Mesendoderm (in vitro differentiated cells): ENCODE data around the gene ANO2.
A peak's percentile ranks its signal among the peaks of the same experiment; 100 is the strongest.

Source experiments
- DNase-seq: peaks from one replicate; pipeline ENCODE4 v3.0.0; 2013
- H2AK5ac ChIP-seq: 2 replicates; pipeline ENCODE4 v1.6.1; 2013; ENCODE audit warnings: low read length, inconsistent platforms
- H2BK120ac ChIP-seq: 2 replicates; pipeline ENCODE4 v1.6.1; 2013; ENCODE audit warnings: low read depth, mild to moderate bottlenecking, low read length, moderate library complexity, mixed read lengths
- H2BK15ac ChIP-seq: replicated peaks from 2 replicates; pipeline ENCODE4 v1.6.1; 2013; ENCODE audit warnings: low read depth, mild to moderate bottlenecking, moderate library complexity
- H2BK5ac ChIP-seq: 2 replicates; pipeline ENCODE4 v1.6.1; 2013; ENCODE audit warnings: low read length, inconsistent platforms
- H3K18ac ChIP-seq: 2 replicates; pipeline ENCODE4 v1.6.1; 2013; ENCODE audit warnings: mild to moderate bottlenecking, low read length, mixed read lengths
- H3K23ac ChIP-seq: one replicate; pipeline ENCODE4 v1.6.1; 2013; ENCODE audit warnings: low read length
- H3K27ac ChIP-seq: 2 replicates; pipeline ENCODE4 v1.5.1; 2013; ENCODE audit warnings: low read depth, mild to moderate bottlenecking, inconsistent platforms, low read length, moderate library complexity
- H3K27me3 ChIP-seq: 2 replicates; pipeline ENCODE4 v1.6.1; 2013; ENCODE audit warnings: low read length, control low read depth, mild to moderate bottlenecking, inconsistent platforms; ENCODE audit not compliant: insufficient read depth, poor library complexity
- H3K36me3 ChIP-seq: 2 replicates; pipeline ENCODE4 v1.6.1; 2013; ENCODE audit warnings: low read length, inconsistent platforms; ENCODE audit not compliant: control insufficient read depth, insufficient read depth
- H3K4ac ChIP-seq: one replicate; pipeline ENCODE4 v1.6.1; 2013; ENCODE audit warnings: low read depth, mild to moderate bottlenecking, low read length, moderate library complexity
- H3K4me1 ChIP-seq: 2 replicates; pipeline ENCODE4 v1.6.1; 2013; ENCODE audit warnings: low read depth, low read length, inconsistent platforms; ENCODE audit not compliant: control insufficient read depth
- H3K4me2 ChIP-seq: 2 replicates; pipeline ENCODE4 v1.6.1; 2013; ENCODE audit warnings: low read length
- H3K4me3 ChIP-seq: 2 replicates; pipeline ENCODE4 v1.5.1; 2013; ENCODE audit warnings: mild to moderate bottlenecking, low read length
- H3K56ac ChIP-seq: one replicate; pipeline ENCODE4 v1.6.1; 2013; ENCODE audit warnings: low read length
- H3K79me1 ChIP-seq: 2 replicates; pipeline ENCODE4 v1.6.1; 2013; ENCODE audit warnings: low read length, inconsistent platforms
- H3K79me2 ChIP-seq: 2 replicates; pipeline ENCODE4 v1.6.1; 2013; ENCODE audit warnings: mild to moderate bottlenecking, low read length; ENCODE audit not compliant: control insufficient read depth, insufficient read depth
- H3K9ac ChIP-seq: 2 replicates; pipeline ENCODE4 v1.6.1; 2013; ENCODE audit warnings: low read length, inconsistent platforms
- H4K5ac ChIP-seq: one replicate; pipeline ENCODE4 v1.6.1; 2013; ENCODE audit warnings: low read length
- H4K8ac ChIP-seq: one replicate; pipeline ENCODE4 v1.6.1; 2013; ENCODE audit warnings: low read depth, mild to moderate bottlenecking, control low read depth, low read length, moderate library complexity
- WGBS: extraction: QIAGEN DNeasy Blood & Tissue Kit; methylation state at CpG from one replicate; pipeline ENCODE4 v1.1.7; 2013; ENCODE audit warnings: low lambda C conversion rate, missing lambda C conversion rate; ENCODE audit not compliant: insufficient coverage; ENCODE audit errors: extremely low coverage; 5-methylcytosine and 5-hydroxymethylcytosine counted together

The ANO2 gene

GRCh38 chr12:5616854-5617253 lies 328.2 kb downstream of the ANO2 start:
- no peaks in the 10 kb centered on the region for H3K36me3 ChIP-seq
- WGBS = no CpG with 5 or more reads among the region's 4 CpGs
- H3K4me3 ChIP-seq = no peak overlapping the region

GRCh38 chr12:5615760-5616159 lies 329.3 kb downstream of the ANO2 start:
- H3K9ac ChIP-seq = no peak overlapping the region
- no peak overlapping the region for H3K4me2 ChIP-seq
- no peak overlapping the region for H2AK5ac ChIP-seq
- H3K27ac ChIP-seq = no peak overlapping the region
- H3K18ac ChIP-seq = no peak overlapping the region
- no peak overlapping the region for H3K23ac ChIP-seq
- no peaks in the 10 kb centered on the region for H3K79me2 ChIP-seq
- no peak overlapping the region for H4K5ac ChIP-seq
- H2BK5ac ChIP-seq = no peak overlapping the region
- H3K4me3 ChIP-seq = no peak overlapping the region
- no CpG with 5 or more reads among the region's 1 CpG for WGBS
- H3K79me1 ChIP-seq = no peaks in the 10 kb centered on the region
- H3K56ac ChIP-seq = no peak overlapping the region
- H3K27me3 ChIP-seq = no peaks in the 10 kb centered on the region
- H4K8ac ChIP-seq = no peak overlapping the region
- H3K4ac ChIP-seq = no peak overlapping the region
- no peak overlapping the region for H2BK120ac ChIP-seq
- DNase-seq = no peak
- no peak overlapping the region for H2BK15ac ChIP-seq
- H3K36me3 ChIP-seq = no peaks in the 10 kb centered on the region
- H3K4me1 ChIP-seq = peaks cover 6% of the 10 kb centered on the region

More at GRCh38 chr12:5616854-5617253, 328.2 kb downstream of the ANO2 start:
- H3K18ac ChIP-seq = no peak overlapping the region
- peak overlapping the region; percentile 65 for H2AK5ac ChIP-seq
- H2BK5ac ChIP-seq = no peak overlapping the region
- no peak overlapping the region for H4K8ac ChIP-seq
- DNase-seq = no peak
- H3K4ac ChIP-seq = no peak overlapping the region
- H3K79me2 ChIP-seq = no peaks in the 10 kb centered on the region
- no peak overlapping the region for H3K23ac ChIP-seq
- H3K4me1 ChIP-seq = peaks cover 6% of the 10 kb centered on the region
- no peak overlapping the region for H2BK120ac ChIP-seq
- H3K27me3 ChIP-seq = no peaks in the 10 kb centered on the region
- no peak overlapping the region for H3K4me2 ChIP-seq
- no peaks in the 10 kb centered on the region for H3K79me1 ChIP-seq
- H4K5ac ChIP-seq = no peak overlapping the region
- no peak overlapping the region for H2BK15ac ChIP-seq
- no peak overlapping the region for H3K27ac ChIP-seq
- H3K9ac ChIP-seq = no peak overlapping the region
- H3K56ac ChIP-seq = no peak overlapping the region

GRCh38 chr12:5614256-5614655 lies 330.8 kb downstream of the ANO2 start:
- Histone ChIP-seq H2BK5ac (no peak overlapping the region), H3K27ac (no peak overlapping the region), H3K18ac (no peak overlapping the region), H3K4me3 (no peak overlapping the region), H3K36me3 (no peaks in the 10 kb centered on the region), H3K79me1 (no peaks in the 10 kb centered on the region), H2BK120ac (no peak overlapping the region), H3K56ac (no peak overlapping the region), H3K4me1 (peaks cover 6% of the 10 kb centered on the region), H4K8ac (no peak overlapping the region), H3K23ac (no peak overlapping the region), H4K5ac (no peak overlapping the region), H2BK15ac (no peak overlapping the region), H3K4me2 (no peak overlapping the region), H2AK5ac (no peak overlapping the region), H3K79me2 (no peaks in the 10 kb centered on the region), H3K9ac (no peak overlapping the region), H3K27me3 (no peaks in the 10 kb centered on the region), H3K4ac (no peak overlapping the region)
- DNase-seq = no peak
- WGBS = no CpG with 5 or more reads among the region's 1 CpG

- Histone ChIP-seq H2BK5ac (no peak overlapping the region), H3K18ac (no peak overlapping the region), H3K4me1 (peaks cover 6% of the 10 kb centered on the region), H3K4ac (no peak overlapping the region), H4K5ac (no peak overlapping the region), H3K9ac (no peak overlapping the region), H3K4me3 (no peak overlapping the region), H3K23ac (no peak overlapping the region), H3K27ac (no peak overlapping the region), H2BK120ac (no peak overlapping the region), H3K56ac (peak overlapping the region; percentile 3), H3K79me1 (no peaks in the 10 kb centered on the region), H2BK15ac (no peak overlapping the region), H2AK5ac (no peak overlapping the region), H4K8ac (no peak overlapping the region), H3K27me3 (no peaks in the 10 kb centered on the region), H3K36me3 (no peaks in the 10 kb centered on the region), H3K4me2 (no peak overlapping the region), H3K79me2 (no peaks in the 10 kb centered on the region)
- no CpG with 5 or more reads among the region's 14 CpGs for WGBS
- peak; percentile 53 for DNase-seq
These were observed 332.3 kb downstream of the ANO2 start for GRCh38 chr12:5612556-5613410.

- H2AK5ac ChIP-seq = no peak overlapping the region
- DNase-seq = no peak
- no peak overlapping the region for H2BK15ac ChIP-seq
- WGBS = no CpG with 5 or more reads among the region's 5 CpGs
- no peak overlapping the region for H3K27ac ChIP-seq
- H3K27me3 ChIP-seq = no peaks in the 10 kb centered on the region
- H3K56ac ChIP-seq = no peak overlapping the region
- H3K9ac ChIP-seq = no peak overlapping the region
- H3K4me2 ChIP-seq = no peak overlapping the region
- H3K4me3 ChIP-seq = no peak overlapping the region
- no peak overlapping the region for H3K18ac ChIP-seq
- no peak overlapping the region for H3K23ac ChIP-seq
- H2BK120ac ChIP-seq = no peak overlapping the region
- no peak overlapping the region for H2BK5ac ChIP-seq
- H3K4ac ChIP-seq = no peak overlapping the region
- H4K5ac ChIP-seq = no peak overlapping the region
- H3K4me1 ChIP-seq = peaks cover 6% of the 10 kb centered on the region
- H3K79me2 ChIP-seq = no peaks in the 10 kb centered on the region
- H3K36me3 ChIP-seq = no peaks in the 10 kb centered on the region
- H4K8ac ChIP-seq = no peak overlapping the region
- no peaks in the 10 kb centered on the region for H3K79me1 ChIP-seq
These were observed 333.9 kb downstream of the ANO2 start for GRCh38 chr12:5611162-5611561.

- Histone ChIP-seq H3K27me3 (no peaks in the 10 kb centered on the region), H3K4me1 (no peaks in the 10 kb centered on the region), H3K56ac (no peak overlapping the region), H2BK120ac (no peak overlapping the region), H3K18ac (no peak overlapping the region), H2AK5ac (no peak overlapping the region), H3K4me2 (no peak overlapping the region), H3K27ac (no peak overlapping the region), H2BK5ac (no peak overlapping the region), H3K79me2 (no peaks in the 10 kb centered on the region), H4K5ac (no peak overlapping the region), H3K9ac (no peak overlapping the region), H3K4ac (no peak overlapping the region), H3K4me3 (no peak overlapping the region), H3K23ac (no peak overlapping the region), H4K8ac (no peak overlapping the region), H3K36me3 (no peaks in the 10 kb centered on the region), H2BK15ac (no peak overlapping the region), H3K79me1 (no peaks in the 10 kb centered on the region)
- no peak for DNase-seq
- WGBS = no CpG with 5 or more reads among the region's 4 CpGs
These were observed 345.7 kb downstream of the ANO2 start for GRCh38 chr12:5599378-5599777.
